ENCODE data around the gene FASN. TPM values are rescaled to one million over a fixed set of nuclear protein-coding genes. Genes with fewer than 3 reads are reported as not detected.

Gene FASN
- total RNA-seq, 1 experiment from 2014 or later = 433 TPM

DNA sequence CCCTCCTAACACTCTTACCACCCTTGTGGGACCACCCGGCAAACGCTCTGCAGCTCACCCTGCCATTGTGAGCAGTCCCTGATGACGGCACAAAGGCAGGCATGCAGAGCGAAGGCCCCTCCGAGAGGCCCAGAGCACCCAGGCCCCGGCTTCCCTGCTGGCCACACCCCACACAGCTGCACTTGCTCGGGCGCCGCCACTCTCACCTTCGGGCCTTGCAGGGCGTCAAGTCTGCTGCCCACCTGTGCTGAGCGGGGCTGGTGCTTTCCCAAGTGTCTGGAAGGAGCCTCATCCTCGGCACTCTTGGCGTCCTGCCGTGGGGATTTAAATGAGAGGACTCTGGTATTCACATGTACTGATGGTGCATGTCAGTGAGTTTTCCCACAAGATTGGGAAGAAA, 30.3 kb upstream of the FASN start:
- no peak overlapping the region for H3K27ac Mint-ChIP-seq
- Histone ChIP-seq H2BK15ac (ENCODE audit: low read depth, low read length) (no peak overlapping the region), H3K79me2 (ENCODE audit: insufficient read depth, low read length) (no peaks in the 10 kb centered on the region), H4K5ac (ENCODE audit: insufficient read length, low read depth, low read length) (no peak overlapping the region), H3K23ac (ENCODE audit: insufficient read length, low read depth, low read length) (no peak overlapping the region), H3K4me1 (ENCODE audit: insufficient read depth, low read length) (no peaks in the 10 kb centered on the region), H3K4ac (ENCODE audit: low read depth, low read length) (no peak overlapping the region), H3K9ac (ENCODE audit: extremely low read depth, insufficient read length, low read length) (no peak overlapping the region), H2BK12ac (ENCODE audit: insufficient read length, low read depth, low read length) (no peak overlapping the region), H3K79me1 (ENCODE audit: insufficient read depth, low read depth, low read length, poor library complexity, severe bottlenecking) (no peaks in the 10 kb centered on the region), H3T11ph (ENCODE audit: low read length) (no peak overlapping the region), H3K18ac (ENCODE audit: insufficient read length, low read depth, low read length) (no peak overlapping the region), H2BK120ac (ENCODE audit: low read depth, low read length, poor library complexity, severe bottlenecking) (no peak overlapping the region), H4K8ac (replicated peaks; ENCODE audit: insufficient read length, low read depth, low read length) (no peak overlapping the region), H4K20me1 (ENCODE audit: control insufficient read depth, insufficient read depth, insufficient read length) (no peaks in the 10 kb centered on the region), H3K4me2 (ENCODE audit: insufficient read depth, insufficient read length, low read length) (no peak overlapping the region), H2BK5ac (ENCODE audit: insufficient read length, low read length) (no peak overlapping the region), H2AFZ (ENCODE audit: low read length) (no peak overlapping the region), H3K56ac (ENCODE audit: insufficient read length, low read depth, low read length) (no peak overlapping the region), H3K9me3 (ENCODE audit: control insufficient read depth, low read depth, low read length) (no peaks in the 10 kb centered on the region), H3K14ac (ENCODE audit: insufficient read depth, low read length) (no peak overlapping the region), H2BK20ac (ENCODE audit: low read depth, low read length, poor library complexity, severe bottlenecking) (no peak overlapping the region), H3K27ac (ENCODE audit: insufficient read length, low read depth, low read length) (no peak overlapping the region), H3K27me3 (ENCODE audit: insufficient read depth, low read length) (no peaks in the 10 kb centered on the region), H2AK5ac (ENCODE audit: insufficient read length, low read length) (no peak overlapping the region), H3K23me2 (ENCODE audit: insufficient read length, low read depth, low read length, poor library complexity, severe bottlenecking) (no peaks in the 10 kb centered on the region), H4K91ac (ENCODE audit: insufficient read length, low read depth, low read length) (no peak overlapping the region)
- H3K9me3 Mint-ChIP-seq = no peaks in the 10 kb centered on the region
- no peak for DNase-seq
- TF ChIP-seq, protein P1, sequence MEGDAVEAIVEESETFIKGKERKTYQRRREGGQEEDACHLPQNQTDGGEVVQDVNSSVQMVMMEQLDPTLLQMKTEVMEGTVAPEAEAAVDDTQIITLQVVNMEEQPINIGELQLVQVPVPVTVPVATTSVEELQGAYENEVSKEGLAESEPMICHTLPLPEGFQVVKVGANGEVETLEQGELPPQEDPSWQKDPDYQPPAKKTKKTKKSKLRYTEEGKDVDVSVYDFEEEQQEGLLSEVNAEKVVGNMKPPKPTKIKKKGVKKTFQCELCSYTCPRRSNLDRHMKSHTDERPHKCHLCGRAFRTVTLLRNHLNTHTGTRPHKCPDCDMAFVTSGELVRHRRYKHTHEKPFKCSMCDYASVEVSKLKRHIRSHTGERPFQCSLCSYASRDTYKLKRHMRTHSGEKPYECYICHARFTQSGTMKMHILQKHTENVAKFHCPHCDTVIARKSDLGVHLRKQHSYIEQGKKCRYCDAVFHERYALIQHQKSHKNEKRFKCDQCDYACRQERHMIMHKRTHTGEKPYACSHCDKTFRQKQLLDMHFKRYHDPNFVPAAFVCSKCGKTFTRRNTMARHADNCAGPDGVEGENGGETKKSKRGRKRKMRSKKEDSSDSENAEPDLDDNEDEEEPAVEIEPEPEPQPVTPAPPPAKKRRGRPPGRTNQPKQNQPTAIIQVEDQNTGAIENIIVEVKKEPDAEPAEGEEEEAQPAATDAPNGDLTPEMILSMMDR (conservative IDR thresholded peaks at IDR 0.05) = no peak
- WGBS (ENCODE audit: extremely low coverage, insufficient read length, low lambda C conversion rate) = no CpG with 5 or more reads among the region's 15 CpGs
- H3K36me3 Mint-ChIP-seq (ENCODE audit: insufficient read depth in 1 of 3, low read depth in 3 of 3) = no peaks in the 10 kb centered on the region
- H3K27me3 Mint-ChIP-seq (ENCODE audit: low read depth) = peaks cover 17% of the 10 kb centered on the region
- H3K4me3 Mint-ChIP-seq = no peak overlapping the region
- H3K4me1 Mint-ChIP-seq = peaks cover 2 to 6% of the 10 kb centered on the region in 2 experiments; a peak in 2 of 4 replicates

Measured in H9 (cell line).